ENCODE results near the gene CFLAR. TPM values are rescaled to one million over a fixed set of nuclear protein-coding genes. Genes with fewer than 3 reads are reported as not detected.

CFLAR gene
- total and polyA plus RNA-seq, 2 of the 13 experiments (the other 11 are each of a cell fraction or from before 2014, with no cell fraction given): 43.8 to 92.1 TPM

- TF ChIP-seq ZNF512B (CRISPR knock-in tag; IDR thresholded peaks at IDR 0.05; ENCODE audit: borderline replicate concordance): no peak
- peak; percentile 79; the same call in 1 of the 2 replicates for TF ChIP-seq SIN3A (IDR thresholded peaks at IDR 0.05; ENCODE audit: borderline replicate concordance, low read depth, low read length)
- TF ChIP-seq ESRRA (CRISPR knock-in tag; IDR thresholded peaks at IDR 0.05; ENCODE audit: low read depth): peak; percentile 73; the same call in 1 of the 2 replicates
- TF ChIP-seq HMGXB4 (CRISPR knock-in tag; IDR thresholded peaks at IDR 0.05; ENCODE audit: borderline replicate concordance in 1 of 2, low read depth in 1 of 2): no peak; a peak in 1 of 4 replicates
- peak; percentile 12; the same call in 1 of the 2 replicates for TF ChIP-seq MIXL1 (CRISPR knock-in tag; IDR thresholded peaks at IDR 0.05)
- TF ChIP-seq ZBTB7A (CRISPR knock-in tag; IDR thresholded peaks at IDR 0.05): no peak
- no peak for TF ChIP-seq TCF7L2 (IDR thresholded peaks at IDR 0.05; ENCODE audit: low read depth, low read length)
- peak; percentile 65; the same call in 1 of the 2 replicates for TF ChIP-seq ZBTB26 (CRISPR knock-in tag; IDR thresholded peaks at IDR 0.05; ENCODE audit: borderline replicate concordance)
- peak; percentile 95 for TF ChIP-seq TFE3 (CRISPR knock-in tag; IDR thresholded peaks at IDR 0.05)
- TF ChIP-seq ZNF670 (CRISPR knock-in tag; IDR thresholded peaks at IDR 0.05; ENCODE audit: borderline replicate concordance): peak; percentile 61
- no peak for TF ChIP-seq SNAPC2 (CRISPR knock-in tag; IDR thresholded peaks at IDR 0.05)
- TF ChIP-seq ZNF691 (CRISPR knock-in tag; IDR thresholded peaks at IDR 0.05; ENCODE audit: borderline replicate concordance, low read depth): no peak
- peak; percentile 71; the same call in 1 of the 2 replicates for TF ChIP-seq MBD4 (IDR thresholded peaks at IDR 0.05; ENCODE audit: borderline replicate concordance, low read length)
- peak; percentile 95 for TF ChIP-seq DRAP1 (CRISPR knock-in tag; IDR thresholded peaks at IDR 0.05)
- 0 out of 2 replicates have a peak, but pooled peaks have one; percentile 65 for TF ChIP-seq ZNF335 (CRISPR knock-in tag; IDR thresholded peaks at IDR 0.05)
- no peak for TF ChIP-seq CREBL2 (CRISPR knock-in tag; IDR thresholded peaks at IDR 0.05; ENCODE audit: borderline replicate concordance)
- TF ChIP-seq ELF1 (CRISPR knock-in tag; IDR thresholded peaks at IDR 0.05): no peak; the same call in none of the 2 replicates
Observed at GRCh38 chr2:201204655-201205514, 88.9 kb downstream of the CFLAR start (continued).
